ENCODE data around the gene PTPN20.
"Not testable (repeated sequence)": the region's sequence is repeated elsewhere in the genome, so short reads cannot be mapped to it uniquely, and the experiment has no call there.

GRCh38 chr10:46960742-46961141 is 49.5 kb downstream of the PTPN20 start:
- not testable (repeated sequence) for TF ChIP-seq MAX (IDR thresholded peaks at IDR 0.05); CTCF (IDR thresholded peaks at IDR 0.05; ENCODE audit: control extremely low read depth in 1 of 3, insufficient read depth in 1 of 3, low read depth in 1 of 3, low read length in 3 of 3); CREB1 (IDR thresholded peaks at IDR 0.05); BRCA1 (IDR thresholded peaks at IDR 0.05; ENCODE audit: low read depth, low read length); POLR2A (IDR thresholded peaks at IDR 0.05; ENCODE audit: control extremely low read depth in 1 of 2, low read depth in 2 of 2, low read length in 2 of 2)
